ENCODE results near the gene RNF214. TPM values are rescaled to one million over a fixed set of nuclear protein-coding genes. Genes with fewer than 3 reads are reported as not detected.
"Not testable (repeated sequence)": the region's sequence is repeated elsewhere in the genome, so short reads cannot be mapped to it uniquely, and the experiment has no call there.

The RNF214 gene
- total and polyA plus RNA-seq, 7 experiments from 2014 or later, result 9.7 to 36.0 (median 20.8) TPM

DNA sequence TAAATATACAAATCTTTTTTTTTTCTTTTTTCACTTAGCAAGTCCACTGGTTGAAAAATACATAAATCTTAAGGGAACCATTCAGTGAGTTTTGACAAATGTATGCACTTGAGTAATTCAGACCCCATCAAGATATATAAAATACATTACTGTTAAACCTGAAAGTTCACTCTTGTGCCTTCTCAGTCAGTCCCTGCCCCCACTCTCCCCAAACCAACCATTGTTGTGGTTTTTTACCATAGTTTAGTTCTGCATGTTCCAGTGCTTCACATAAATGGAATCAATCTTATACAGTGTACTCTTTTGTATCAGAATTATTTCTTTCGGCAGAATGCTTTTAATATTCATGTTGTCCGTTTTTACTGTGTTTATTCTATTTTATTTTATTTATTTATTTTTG is 26.1 kb downstream of the RNF214 start:
- ChIA-PET CTCF (no interaction called here), POLR2A (no interaction called here)
- H3K4me1 Mint-ChIP-seq, result peaks cover 0 to 5% (median 4%) of the 10 kb centered on the region in 7 donors
- peaks cover 4 to 55% (median 30%) of the 10 kb centered on the region in 5 donors for H3K36me3 Mint-ChIP-seq
- Histone ChIP-seq H3K27ac (ENCODE audit: low read depth, low read length) (no peak overlapping the region), H3K4me1 (ENCODE audit: control insufficient read depth in 2 of 2, insufficient read depth in 2 of 2, low read length in 2 of 2) (no peaks in the 10 kb centered on the region), H3K27me3 (ENCODE audit: control insufficient read depth in 2 of 2, insufficient read depth in 2 of 2, low read length in 2 of 2) (no peaks in the 10 kb centered on the region), H3K9me3 (ENCODE audit: control insufficient read depth in 2 of 3, low read length in 3 of 3) (no peaks in the 10 kb centered on the region), H3K4me3 (ENCODE audit: low read length) (no peak overlapping the region), H3K36me3 (ENCODE audit: control insufficient read depth in 2 of 3, insufficient read depth in 3 of 3, low read length in 3 of 3) (peaks cover 0 to 21% (median 4%) of the 10 kb centered on the region in 3 experiments)
- no peak overlapping the region for H3K4me3 Mint-ChIP-seq
- no peak for DNase-seq
- no peak overlapping the region for H3K27ac Mint-ChIP-seq
- no peak for ATAC-seq
- H3K9me3 Mint-ChIP-seq, result no peaks in the 10 kb centered on the region
- intact Hi-C loops (cut with micrococcal nuclease), result no loop called here
- no peaks in the 10 kb centered on the region for H3K27me3 Mint-ChIP-seq

DNA sequence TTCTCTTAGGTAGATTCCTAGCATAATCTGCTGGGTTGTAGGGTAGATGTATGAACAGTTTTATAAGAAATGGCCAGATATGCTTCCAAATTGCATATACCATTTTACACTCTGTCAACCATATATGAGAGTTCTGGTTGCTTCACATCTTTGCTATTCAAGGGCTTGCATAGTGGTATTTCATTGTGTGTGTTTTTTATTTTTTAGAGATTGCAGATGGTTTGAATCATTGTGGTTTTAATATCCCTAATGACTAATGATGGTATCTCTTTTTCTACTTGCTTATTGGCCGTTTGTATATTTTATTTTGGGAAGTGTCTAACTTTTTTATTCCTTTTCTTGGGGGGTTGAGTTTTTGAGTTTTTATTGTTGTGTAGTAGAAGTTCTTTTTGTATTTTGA is 26.9 kb downstream of the RNF214 start:
- Mint-ChIP-seq H3K4me3 (no peak overlapping the region), H3K36me3 (peaks cover 4 to 49% (median 27%) of the 10 kb centered on the region in 5 donors), H3K4me1 (peaks cover 0 to 5% (median 4%) of the 10 kb centered on the region in 7 donors), H3K27ac (no peak overlapping the region), H3K9me3 (no peaks in the 10 kb centered on the region), H3K27me3 (no peaks in the 10 kb centered on the region)
- H3K4me1 ChIP-seq (ENCODE audit: control insufficient read depth in 2 of 2, insufficient read depth in 2 of 2, low read length in 2 of 2), result no peaks in the 10 kb centered on the region
- ChIA-PET CTCF (no interaction called here), POLR2A (no interaction called here)
- H3K27me3 ChIP-seq (ENCODE audit: control insufficient read depth in 2 of 2, insufficient read depth in 2 of 2, low read length in 2 of 2), result no peaks in the 10 kb centered on the region
- no peak for ATAC-seq
- H3K27ac ChIP-seq (ENCODE audit: low read depth, low read length), result no peak overlapping the region
- DNase-seq, result no peak
- H3K4me3 ChIP-seq (ENCODE audit: low read length), result no peak overlapping the region
- H3K36me3 ChIP-seq (ENCODE audit: control insufficient read depth in 2 of 3, insufficient read depth in 3 of 3, low read length in 3 of 3), result peaks cover 0 to 15% (median 4%) of the 10 kb centered on the region in 3 experiments
- no peaks in the 10 kb centered on the region for H3K9me3 ChIP-seq (ENCODE audit: control insufficient read depth in 2 of 3, low read length in 3 of 3)
- intact Hi-C loops (cut with micrococcal nuclease), result no loop called here

DNA sequence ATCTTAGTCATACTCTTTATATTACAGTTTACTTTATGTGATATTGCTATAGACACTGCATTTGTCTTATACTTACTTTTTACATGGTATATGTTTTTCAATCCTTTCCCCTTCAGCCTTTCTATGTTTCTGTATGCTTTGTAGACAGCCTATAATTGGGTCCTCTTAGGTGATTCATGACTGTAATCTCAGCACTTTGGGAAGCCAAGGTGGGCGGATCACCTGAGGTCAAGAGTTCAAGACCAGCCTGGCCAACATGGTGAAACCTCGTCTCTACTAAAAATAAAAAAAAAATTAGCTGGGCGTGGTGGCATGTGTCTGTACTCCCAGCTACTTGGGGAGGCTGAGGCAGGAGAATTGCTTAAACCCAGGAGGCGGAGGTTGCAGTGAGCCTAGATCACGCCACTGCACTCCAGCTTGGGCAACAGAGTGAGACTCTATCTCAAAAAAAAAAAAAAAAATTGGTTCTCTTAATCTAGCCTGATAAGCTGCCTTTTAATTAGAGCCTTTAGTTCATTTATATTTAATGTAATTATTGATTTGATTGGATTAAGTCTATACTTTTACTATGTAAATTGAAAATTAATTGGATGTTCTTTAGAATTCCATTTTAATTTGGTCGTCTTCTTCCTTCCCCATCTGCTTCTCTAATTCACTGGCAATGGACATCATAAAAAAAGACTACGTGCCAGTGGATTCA is 32.3 kb downstream of the RNF214 start:
- H3K4me3 ChIP-seq (ENCODE audit: low read length); H3K9me3 Mint-ChIP-seq; H3K4me1 Mint-ChIP-seq; intact Hi-C loops (cut with micrococcal nuclease); CTCF ChIA-PET; H3K27ac ChIP-seq (ENCODE audit: low read depth, low read length); H3K27me3 ChIP-seq (ENCODE audit: control insufficient read depth in 2 of 2, insufficient read depth in 2 of 2, low read length in 2 of 2); H3K4me1 ChIP-seq (ENCODE audit: control insufficient read depth in 2 of 2, insufficient read depth in 2 of 2, low read length in 2 of 2); ATAC-seq; H3K27me3 Mint-ChIP-seq; H3K27ac Mint-ChIP-seq; H3K4me3 Mint-ChIP-seq; H3K9me3 ChIP-seq (ENCODE audit: control insufficient read depth in 2 of 3, low read length in 3 of 3); H3K36me3 ChIP-seq (ENCODE audit: control insufficient read depth in 2 of 3, insufficient read depth in 3 of 3, low read length in 3 of 3); DNase-seq: not testable (repeated sequence)
- peaks cover 4 to 50% (median 22%) of the 10 kb centered on the region in 5 donors for H3K36me3 Mint-ChIP-seq
- POLR2A ChIA-PET, result interaction anchor here (0.7 kb wide), 1 partner anchor 492 kb away, joined by 3 read pairs; the partner anchor contains the start of gene BUD13

DNA sequence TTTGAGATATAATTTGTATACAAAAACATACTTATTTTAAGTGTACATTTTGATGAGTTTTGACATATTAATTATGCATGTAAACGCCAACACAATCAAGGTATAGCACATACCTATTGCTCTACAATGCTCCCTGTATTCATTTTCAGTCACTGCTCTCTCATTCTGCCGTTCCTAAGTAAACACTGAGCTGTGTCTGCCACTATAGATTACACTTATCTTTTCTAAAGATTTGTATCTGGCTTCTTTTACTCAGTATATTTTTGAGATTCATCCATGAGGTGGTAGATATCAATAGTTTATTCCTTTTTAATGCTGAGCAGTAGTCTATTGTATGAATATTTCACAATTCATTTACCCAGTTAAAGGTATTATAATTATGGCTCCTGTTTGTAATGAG is 33.3 kb downstream of the RNF214 start:
- H3K27ac Mint-ChIP-seq, result no peak overlapping the region

DNA sequence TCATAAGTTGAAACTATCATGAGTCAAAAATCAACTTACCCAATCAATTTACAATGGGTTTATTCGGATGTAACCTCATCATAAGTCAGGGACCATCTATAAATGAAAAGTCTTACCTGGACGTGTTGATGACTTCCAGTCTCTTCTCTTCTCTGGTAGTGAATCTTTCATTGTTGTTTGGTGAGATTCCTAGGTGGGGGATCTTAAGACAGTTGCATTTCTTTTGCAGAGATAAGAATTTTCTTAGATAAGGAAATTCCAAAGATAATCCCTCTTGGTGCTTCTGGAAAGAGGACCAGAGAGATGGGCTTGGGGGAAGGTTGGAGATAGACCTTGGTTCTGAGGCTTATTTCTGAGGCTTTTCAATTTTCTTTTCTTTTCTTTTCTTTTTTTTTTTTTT is 37.4 kb downstream of the RNF214 start:
- no peaks in the 10 kb centered on the region for H3K27me3 Mint-ChIP-seq
- H3K27ac Mint-ChIP-seq, result no peak overlapping the region
- peaks cover 11 to 63% (median 35%) of the 10 kb centered on the region in 5 donors for H3K36me3 Mint-ChIP-seq

More for the DNA sequence above, 33.3 kb downstream of the RNF214 start:
- no peak overlapping the region for H3K27ac ChIP-seq (ENCODE audit: low read depth, low read length)
- ChIA-PET CTCF (interaction anchor here (0.6 kb wide), 1 partner anchor 52 kb away, joined by 3 read pairs; no protein-coding TSS in a partner anchor), POLR2A (no interaction called here)
- no peak for ATAC-seq
- intact Hi-C loops (cut with micrococcal nuclease), result no loop called here
- H3K9me3 ChIP-seq (ENCODE audit: control insufficient read depth in 2 of 3, low read length in 3 of 3), result no peaks in the 10 kb centered on the region
- no peak for DNase-seq
- Mint-ChIP-seq H3K9me3 (no peaks in the 10 kb centered on the region), H3K4me3 (no peak overlapping the region), H3K36me3 (peaks cover 4 to 47% (median 23%) of the 10 kb centered on the region in 5 donors), H3K27me3 (no peaks in the 10 kb centered on the region), H3K4me1 (no peaks in the 10 kb centered on the region)
- no peaks in the 10 kb centered on the region for H3K4me1 ChIP-seq (ENCODE audit: control insufficient read depth in 2 of 2, insufficient read depth in 2 of 2, low read length in 2 of 2)
- peaks cover 0 to 6% (median 0%) of the 10 kb centered on the region in 3 experiments for H3K36me3 ChIP-seq (ENCODE audit: control insufficient read depth in 2 of 3, insufficient read depth in 3 of 3, low read length in 3 of 3)
- H3K4me3 ChIP-seq (ENCODE audit: low read length), result no peak overlapping the region
- no peaks in the 10 kb centered on the region for H3K27me3 ChIP-seq (ENCODE audit: control insufficient read depth in 2 of 2, insufficient read depth in 2 of 2, low read length in 2 of 2)

DNA sequence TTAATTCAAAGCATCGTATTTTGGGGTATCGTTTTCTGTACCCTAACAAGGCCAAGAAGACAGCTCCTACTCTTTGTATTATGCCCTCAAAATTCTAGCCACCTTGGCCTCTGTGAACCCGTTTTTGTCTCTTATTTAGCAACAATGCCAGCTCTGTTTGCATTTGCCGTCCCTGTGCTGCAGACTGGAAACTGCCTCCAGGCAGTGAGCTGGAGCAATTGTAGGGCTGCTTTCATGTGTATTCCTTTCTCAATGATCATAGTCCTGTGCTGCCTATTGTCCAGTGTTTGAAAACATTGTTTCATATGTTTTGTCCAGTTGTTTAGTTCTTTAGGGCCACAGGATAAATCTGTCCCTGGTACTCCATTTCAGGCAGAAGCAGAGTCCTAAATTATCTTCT is 38.7 kb downstream of the RNF214 start:
- H3K36me3 Mint-ChIP-seq, result peaks cover 11 to 68% (median 41%) of the 10 kb centered on the region in 5 donors
- CTCF ChIA-PET, result no interaction called here
- peaks cover 0 to 6% (median 6%) of the 10 kb centered on the region in 3 experiments for H3K36me3 ChIP-seq (ENCODE audit: control insufficient read depth in 2 of 3, insufficient read depth in 3 of 3, low read length in 3 of 3)

More for the DNA sequence above, 37.4 kb downstream of the RNF214 start:
- POLR2A ChIA-PET, result no interaction called here
- H3K27me3 ChIP-seq (ENCODE audit: control insufficient read depth in 2 of 2, insufficient read depth in 2 of 2, low read length in 2 of 2), result no peaks in the 10 kb centered on the region
- CTCF ChIA-PET, result no interaction called here
- no peak overlapping the region for H3K27ac ChIP-seq (ENCODE audit: low read depth, low read length)
- no peak overlapping the region for H3K4me3 Mint-ChIP-seq
- peaks cover 0 to 7% (median 0%) of the 10 kb centered on the region in 7 donors for H3K4me1 Mint-ChIP-seq
- peaks cover 0 to 4% (median 0%) of the 10 kb centered on the region in 11 donors for H3K9me3 Mint-ChIP-seq
- no peaks in the 10 kb centered on the region for H3K9me3 ChIP-seq (ENCODE audit: control insufficient read depth in 2 of 3, low read length in 3 of 3)
- H3K4me3 ChIP-seq (ENCODE audit: low read length), result no peak overlapping the region
- peaks cover 0 to 5% of the 10 kb centered on the region in 2 donors for H3K4me1 ChIP-seq (ENCODE audit: control insufficient read depth in 2 of 2, insufficient read depth in 2 of 2, low read length in 2 of 2)
- DNase-seq (no peak), ATAC-seq (no peak)
- intact Hi-C loops (cut with micrococcal nuclease), result no loop called here
- peaks cover 0 to 6% (median 6%) of the 10 kb centered on the region in 3 experiments for H3K36me3 ChIP-seq (ENCODE audit: control insufficient read depth in 2 of 3, insufficient read depth in 3 of 3, low read length in 3 of 3)

DNA sequence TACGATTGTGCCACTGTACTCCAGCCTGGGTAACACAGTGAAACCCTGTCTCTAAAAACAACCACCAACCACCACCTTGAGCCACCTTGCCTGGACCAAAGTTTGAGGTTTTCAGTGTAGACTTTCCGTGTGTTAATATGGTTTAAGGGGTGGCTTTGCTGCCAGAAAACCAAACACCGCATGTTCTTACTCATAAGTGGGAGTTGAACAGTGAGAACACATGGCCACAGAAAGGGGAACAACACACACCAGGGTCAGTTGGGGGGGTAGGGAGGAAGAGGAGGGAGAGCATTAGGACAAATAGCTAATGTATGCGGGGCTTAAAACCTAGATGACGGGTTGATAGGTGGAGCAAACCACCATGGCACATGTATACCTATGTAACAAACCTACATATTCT is 39.7 kb downstream of the RNF214 start:
- H3K4me3 ChIP-seq (ENCODE audit: low read length); H3K27ac ChIP-seq (ENCODE audit: low read depth, low read length); CTCF ChIA-PET; intact Hi-C loops (cut with micrococcal nuclease); H3K4me3 Mint-ChIP-seq; H3K4me1 Mint-ChIP-seq; H3K9me3 Mint-ChIP-seq; H3K27ac Mint-ChIP-seq; H3K27me3 ChIP-seq (ENCODE audit: control insufficient read depth in 2 of 2, insufficient read depth in 2 of 2, low read length in 2 of 2); POLR2A ChIA-PET; H3K36me3 ChIP-seq (ENCODE audit: control insufficient read depth in 2 of 3, insufficient read depth in 3 of 3, low read length in 3 of 3); H3K9me3 ChIP-seq (ENCODE audit: control insufficient read depth in 2 of 3, low read length in 3 of 3); H3K27me3 Mint-ChIP-seq; DNase-seq; ATAC-seq: not testable (repeated sequence)
- H3K36me3 Mint-ChIP-seq, result peaks cover 9 to 59% (median 40%) of the 10 kb centered on the region in 5 donors
- H3K4me1 ChIP-seq (ENCODE audit: control insufficient read depth in 2 of 2, insufficient read depth in 2 of 2, low read length in 2 of 2), result peaks cover 0 to 17% of the 10 kb centered on the region in 2 donors

More for the DNA sequence above, 38.7 kb downstream of the RNF214 start:
- DNase-seq (no peak), ATAC-seq (no peak)
- H3K9me3 Mint-ChIP-seq, result peaks cover 0 to 4% (median 0%) of the 10 kb centered on the region in 11 donors
- POLR2A ChIA-PET, result interaction anchor here (0.9 kb wide), 1 partner anchor 15 kb away, joined by 3 read pairs; no protein-coding TSS in a partner anchor
- H3K27me3 Mint-ChIP-seq, result no peaks in the 10 kb centered on the region
- no peak overlapping the region for H3K27ac Mint-ChIP-seq
- peaks cover 0 to 7% (median 0%) of the 10 kb centered on the region in 7 donors for H3K4me1 Mint-ChIP-seq
- Histone ChIP-seq H3K9me3 (ENCODE audit: control insufficient read depth in 2 of 3, low read length in 3 of 3) (no peaks in the 10 kb centered on the region), H3K27me3 (ENCODE audit: control insufficient read depth in 2 of 2, insufficient read depth in 2 of 2, low read length in 2 of 2) (no peaks in the 10 kb centered on the region), H3K4me3 (ENCODE audit: low read length) (no peak overlapping the region), H3K27ac (ENCODE audit: low read depth, low read length) (no peak overlapping the region), H3K4me1 (ENCODE audit: control insufficient read depth in 2 of 2, insufficient read depth in 2 of 2, low read length in 2 of 2) (peaks cover 0 to 17% of the 10 kb centered on the region in 2 donors)
- intact Hi-C loops (cut with micrococcal nuclease), result no loop called here
- H3K4me3 Mint-ChIP-seq, result no peak overlapping the region
